ENCODE data around the gene BCAS1.

GRCh38 chr20:54014293-54014926, 56.0 kb downstream of the BCAS1 start:
- no peak for TF ChIP-seq JUND (IDR thresholded peaks at IDR 0.05)
- TF ChIP-seq CTCF (IDR thresholded peaks at IDR 0.05) = no peak
- no peak for TF ChIP-seq RAD21 (IDR thresholded peaks at IDR 0.05; ENCODE audit: low read length)

All from SK-N-SH (cell line).